ENCODE data around the gene SLC1A6. TPM values are rescaled to one million over a fixed set of nuclear protein-coding genes. Genes with fewer than 3 reads are reported as not detected.

SLC1A6 gene
- polyA plus RNA-seq, 1 experiment: not detected

GRCh38 chr19:14916848-14917247, 62.8 kb downstream of the SLC1A6 start:
- H3K27me3 ChIP-seq (ENCODE audit: control insufficient read depth, insufficient read depth, low read length): no peaks in the 10 kb centered on the region

GRCh38 chr19:14915116-14915515, 64.5 kb downstream of the SLC1A6 start:
- Histone ChIP-seq H3K4me3 (ENCODE audit: low read depth, low read length) (no peak overlapping the region), H3K27me3 (ENCODE audit: control insufficient read depth, insufficient read depth, low read length) (no peaks in the 10 kb centered on the region), H3K9me3 (ENCODE audit: control insufficient read depth, insufficient read depth, low read length) (no peaks in the 10 kb centered on the region), H3K27ac (ENCODE audit: low read depth, low read length) (no peak overlapping the region)
- CTCF ChIA-PET: no interaction called here
- POLR2A ChIA-PET: no interaction called here
- TF ChIP-seq CTCF (IDR thresholded peaks at IDR 0.05; ENCODE audit: low read depth, low read length): no peak
- no peak for DNase-seq (ENCODE audit: low read depth, low spot score)

More at GRCh38 chr19:14916848-14917247, 62.8 kb downstream of the SLC1A6 start:
- Histone ChIP-seq H3K27ac (ENCODE audit: low read depth, low read length) (no peak overlapping the region), H3K4me3 (ENCODE audit: low read depth, low read length) (no peak overlapping the region), H3K9me3 (ENCODE audit: control insufficient read depth, insufficient read depth, low read length) (no peaks in the 10 kb centered on the region)
- CTCF ChIA-PET: no interaction called here
- POLR2A ChIA-PET: no interaction called here
- TF ChIP-seq CTCF (IDR thresholded peaks at IDR 0.05; ENCODE audit: low read depth, low read length): no peak
- DNase-seq (ENCODE audit: low read depth, low spot score): no peak

GRCh38 chr19:14906711-14907110, 73.0 kb downstream of the SLC1A6 start:
- POLR2A ChIA-PET: interaction anchor here (0.6 kb wide), 1 partner anchor 116 kb away, joined by 13 read pairs; no protein-coding TSS in a partner anchor
- TF ChIP-seq CTCF (IDR thresholded peaks at IDR 0.05; ENCODE audit: low read depth, low read length): no peak

GRCh38 chr19:14901675-14902260, 77.9 kb downstream of the SLC1A6 start:
- POLR2A ChIA-PET: no interaction called here
- Histone ChIP-seq H3K27ac (ENCODE audit: low read depth, low read length) (no peak overlapping the region), H3K4me3 (ENCODE audit: low read depth, low read length) (no peak overlapping the region), H3K9me3 (ENCODE audit: control insufficient read depth, insufficient read depth, low read length) (no peaks in the 10 kb centered on the region), H3K27me3 (ENCODE audit: control insufficient read depth, insufficient read depth, low read length) (no peaks in the 10 kb centered on the region)
- CTCF ChIA-PET: no interaction called here
- TF ChIP-seq CTCF (IDR thresholded peaks at IDR 0.05; ENCODE audit: low read depth, low read length): no peak
- no peak for DNase-seq (ENCODE audit: low read depth, low spot score)

More at GRCh38 chr19:14906711-14907110, 73.0 kb downstream of the SLC1A6 start:
- CTCF ChIA-PET: no interaction called here
- Histone ChIP-seq H3K9me3 (ENCODE audit: control insufficient read depth, insufficient read depth, low read length) (no peaks in the 10 kb centered on the region), H3K27ac (ENCODE audit: low read depth, low read length) (no peak overlapping the region), H3K4me3 (ENCODE audit: low read depth, low read length) (no peak overlapping the region), H3K27me3 (ENCODE audit: control insufficient read depth, insufficient read depth, low read length) (no peaks in the 10 kb centered on the region)
- no peak for DNase-seq (ENCODE audit: low read depth, low spot score)

Other genes with a start within 250 kb of the SLC1A6 start
- 0.12 TPM in 1 of 2 replicates, not detected in the other for gene ADGRE2, start 201.3 kb downstream of the SLC1A6 start, polyA plus RNA-seq (2011; rRNA removed)
- not detected in 2 replicates for gene OR7A5, start 144.7 kb downstream of the SLC1A6 start, polyA plus RNA-seq (2011; rRNA removed)
- not detected in 2 replicates for gene OR7C1, start 144.7 kb downstream of the SLC1A6 start, polyA plus RNA-seq (2011; rRNA removed)
- gene OR7A10, start 130.9 kb downstream of the SLC1A6 start, polyA plus RNA-seq (2011; rRNA removed): not detected in 2 replicates
- not detected in 2 replicates for gene OR7A17, start 93.7 kb downstream of the SLC1A6 start, polyA plus RNA-seq (2011; rRNA removed)
- not detected in 2 replicates for gene OR7C2, start 38.4 kb downstream of the SLC1A6 start, polyA plus RNA-seq (2011; rRNA removed)
- not detected in 2 replicates for gene CASP14, start 69.6 kb upstream of the SLC1A6 start, polyA plus RNA-seq (2011; rRNA removed)
- not detected in 2 replicates for gene OR1I1, start 102.3 kb upstream of the SLC1A6 start, polyA plus RNA-seq (2011; rRNA removed)
- gene SYDE1, start 127.5 kb upstream of the SLC1A6 start, polyA plus RNA-seq (2011; rRNA removed): 30.3 and 42.3 TPM in 2 replicates
- gene NOTCH3, start 221.1 kb upstream of the SLC1A6 start, polyA plus RNA-seq (2011; rRNA removed): 8.8 and 10.5 TPM in 2 replicates